GM23248 (cell line): ENCODE data around the gene POFUT1. TPM values are rescaled to one million over a fixed set of nuclear protein-coding genes. Genes with fewer than 3 reads are reported as not detected.

Experiments
- DNase-seq: peaks from one replicate; pipeline ENCODE4 v3.0.0-alpha.2; 2015
- H2AFZ ChIP-seq: fragments of 200-600 bp; sonication (generic); 2 replicates; pipeline ENCODE4 v1.6.1; 2016; ENCODE audit warnings: antibody characterized with exemption
- H3F3A ChIP-seq: fragments of 200-600 bp; sonication (generic); 2 replicates; pipeline ENCODE4 v1.6.1; 2016; ENCODE audit warnings: mild to moderate bottlenecking, antibody characterized with exemption, mixed run types; ENCODE audit not compliant: insufficient read depth
- H3K27ac ChIP-seq: fragments of 200-600 bp; sonication (generic); 2 replicates; pipeline ENCODE4 v1.5.1; 2016; ENCODE audit warnings: mild to moderate bottlenecking
- H3K27me3 ChIP-seq: fragments of 200-600 bp; sonication (generic); replicated peaks from 2 replicates; pipeline ENCODE4 v1.6.1; 2016; ENCODE audit warnings: mild to moderate bottlenecking; ENCODE audit not compliant: insufficient read depth
- H3K36me3 ChIP-seq: fragments of 200-600 bp; sonication (generic); 2 replicates; pipeline ENCODE4 v1.6.1; 2016; ENCODE audit warnings: low read depth, mild to moderate bottlenecking
- H3K4me1 ChIP-seq: fragments of 200-600 bp; sonication (generic); 2 replicates; pipeline ENCODE4 v1.6.1; 2016; ENCODE audit warnings: mild to moderate bottlenecking; ENCODE audit not compliant: insufficient read depth
- H3K4me2 ChIP-seq: fragments of 200-600 bp; sonication (generic); one replicate; pipeline ENCODE4 v1.6.1; 2016; ENCODE audit warnings: mild to moderate bottlenecking; ENCODE audit not compliant: unreplicated experiment
- H3K4me3 ChIP-seq: fragments of 200-600 bp; sonication (generic); 2 replicates; pipeline ENCODE4 v1.5.1; 2016; ENCODE audit warnings: mild to moderate bottlenecking
- H3K79me2 ChIP-seq: fragments of 200-600 bp; sonication (generic); 2 replicates; pipeline ENCODE4 v1.6.1; 2016; ENCODE audit warnings: mild to moderate bottlenecking; ENCODE audit not compliant: insufficient read depth
- H3K9ac ChIP-seq: fragments of 200-600 bp; sonication (generic); 2 replicates; pipeline ENCODE4 v1.6.1; 2016; ENCODE audit warnings: mild to moderate bottlenecking
- H3K9me2 ChIP-seq: fragments of 200-600 bp; sonication (generic); 2 replicates; pipeline ENCODE4 v1.6.1; 2016; ENCODE audit warnings: mixed run types, mild to moderate bottlenecking, moderate library complexity; ENCODE audit not compliant: insufficient read depth
- H3K9me3 ChIP-seq: fragments of 200-600 bp; sonication (generic); one replicate; pipeline ENCODE4 v1.6.1; 2017; ENCODE audit warnings: low read depth
- H4K20me1 ChIP-seq: fragments of 200-600 bp; sonication (generic); 2 replicates; pipeline ENCODE4 v1.6.0; 2016; ENCODE audit not compliant: insufficient read depth
- EZH2 ChIP-seq: fragments of 200-600 bp; sonication (generic); IDR thresholded peaks from 2 replicates; pipeline ENCODE4 v1.6.1; 2018; ENCODE audit warnings: antibody characterized with exemption, mild to moderate bottlenecking; ENCODE audit not compliant: insufficient read depth, poor library complexity, severe bottlenecking
- EZH2phosphoT487 ChIP-seq: fragments of 200-600 bp; sonication (generic); IDR thresholded peaks from 2 replicates; pipeline ENCODE4 v1.6.1; 2018; ENCODE audit warnings: antibody characterized with exemption, moderate library complexity, mild to moderate bottlenecking, low read depth; ENCODE audit not compliant: insufficient read depth
- WGBS, 2 experiments: methylation state at CpG; one replicate each; pipeline ENCODE4 v1.1.6; 2015 to 2017; ENCODE audit warnings: low lambda C conversion rate in 2 of 2, low coverage in 1 of 2; ENCODE audit errors: missing lambda C conversion rate in 2 of 2; 5-methylcytosine and 5-hydroxymethylcytosine counted together
- in situ Hi-C: fragments of 300-500 bp; cut with MboI; formaldehyde crosslinking; loops from 2 replicates; pipeline ENCODE4 v1.15.0; 2020
- polyA plus RNA-seq: library from polyadenylated mRNA; unstranded; fragments of >200 nt; fragmentation: Nextera tagmentation; extraction: Ambion mirVana; gene quantifications from 2 replicates; pipeline ENCODE4 v1.2.1, GENCODE V29; 2016
- total RNA-seq: library from RNA; depleted of rRNA; stranded (reverse); fragments of >200 nt; shearing (Covaris generic); gene quantifications from 2 replicates; pipeline ENCODE4 v1.2.3, GENCODE V29; 2014

Gene POFUT1
- total and polyA plus RNA-seq, 2 experiments from 2014 or later: 35.4 to 54.1 TPM

DNA sequence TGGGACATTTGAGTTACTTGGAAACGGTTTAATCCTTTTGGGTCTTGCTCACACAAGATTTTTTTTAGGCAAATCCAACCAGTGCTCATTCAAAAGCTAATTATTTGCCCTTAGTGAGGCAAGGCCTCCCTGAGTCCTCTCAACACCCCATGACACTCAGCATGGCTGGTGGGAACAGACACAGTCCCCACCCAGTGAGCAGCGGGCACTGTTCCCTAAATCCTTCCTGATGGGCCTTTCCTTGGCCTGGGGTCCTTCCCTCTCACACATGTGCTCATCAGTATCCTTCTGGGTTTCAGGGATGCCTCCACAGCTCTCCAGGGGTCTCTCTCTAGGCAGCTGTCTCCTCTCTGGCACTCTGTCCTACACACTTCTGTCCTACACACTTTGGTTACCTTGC is 28.2 kb upstream of the POFUT1 start:
- Histone ChIP-seq H3K36me3 (no peaks in the 10 kb centered on the region), H3K9me3 (no peaks in the 10 kb centered on the region), H3K4me3 (no peak overlapping the region), H3K79me2 (no peaks in the 10 kb centered on the region), H3K9me2 (no peaks in the 10 kb centered on the region), H3K4me2 (no peak overlapping the region), H4K20me1 (no peaks in the 10 kb centered on the region), H2AFZ (no peak overlapping the region), H3K4me1 (no peaks in the 10 kb centered on the region), H3F3A (no peaks in the 10 kb centered on the region), H3K27ac (no peak overlapping the region), H3K9ac (no peak overlapping the region), H3K27me3 (no peaks in the 10 kb centered on the region)
- WGBS, 2 experiments: 77 to 81% methylated on average over 2 of the region's 2 CpGs
- TF ChIP-seq EZH2phosphoT487: no peak
- no peak for TF ChIP-seq EZH2
- no peak for DNase-seq
- in situ Hi-C loops: no loop called here

GRCh38 chr20:32179934-32180333 is 27.7 kb upstream of the POFUT1 start:
- no peak for DNase-seq
- Histone ChIP-seq H3K36me3 (no peaks in the 10 kb centered on the region), H3K9ac (no peak overlapping the region), H2AFZ (no peak overlapping the region), H3K4me3 (no peak overlapping the region), H3K4me2 (no peak overlapping the region), H3K9me2 (no peaks in the 10 kb centered on the region), H3K4me1 (no peaks in the 10 kb centered on the region), H3K79me2 (no peaks in the 10 kb centered on the region), H3K27ac (no peak overlapping the region), H3F3A (no peaks in the 10 kb centered on the region), H3K9me3 (no peaks in the 10 kb centered on the region), H4K20me1 (no peaks in the 10 kb centered on the region), H3K27me3 (no peaks in the 10 kb centered on the region)
- TF ChIP-seq EZH2: no peak
- no peak for TF ChIP-seq EZH2phosphoT487
- 76 to 78% methylated on average over 4 of the region's 4 CpGs for WGBS, 2 experiments
- in situ Hi-C loops: no loop called here

DNA sequence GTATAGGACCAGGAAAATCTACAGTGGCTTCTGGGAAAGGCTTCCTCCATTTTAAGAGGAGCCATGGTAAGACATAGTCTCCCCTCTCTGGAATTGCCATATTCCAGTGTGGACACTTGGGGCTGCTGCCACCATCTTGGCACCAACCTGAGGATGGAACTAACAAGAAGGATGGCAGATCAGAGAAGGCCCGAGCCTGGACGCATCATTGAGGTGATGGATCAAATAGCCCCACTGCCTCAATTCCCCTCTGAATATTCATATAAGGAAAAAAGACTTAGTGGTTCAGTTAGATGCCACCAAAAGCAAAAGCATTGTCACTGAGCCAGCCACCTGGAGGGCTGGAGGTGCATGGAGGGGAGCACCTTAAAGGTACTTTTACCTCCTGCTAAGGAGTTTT is 26.1 kb upstream of the POFUT1 start:
- H2AFZ ChIP-seq: no peak overlapping the region
- H3K79me2 ChIP-seq: no peaks in the 10 kb centered on the region
- no peaks in the 10 kb centered on the region for H3K36me3 ChIP-seq
- no peak overlapping the region for H3K4me2 ChIP-seq
- no peaks in the 10 kb centered on the region for H3K4me1 ChIP-seq
- in situ Hi-C loops: no loop called here
- H3K9me2 ChIP-seq: no peaks in the 10 kb centered on the region
- no peaks in the 10 kb centered on the region for H3K27me3 ChIP-seq
- no peak for TF ChIP-seq EZH2phosphoT487
- no peak for TF ChIP-seq EZH2
- H3K27ac ChIP-seq: no peak overlapping the region
- WGBS, 2 experiments: 92 to 96% methylated on average over 2 of the region's 2 CpGs
- H4K20me1 ChIP-seq: no peaks in the 10 kb centered on the region
- no peaks in the 10 kb centered on the region for H3F3A ChIP-seq
- H3K9ac ChIP-seq: no peak overlapping the region
- no peaks in the 10 kb centered on the region for H3K9me3 ChIP-seq
- no peak overlapping the region for H3K4me3 ChIP-seq
- no peak for DNase-seq

GRCh38 chr20:32183947-32184635 is 23.6 kb upstream of the POFUT1 start:
- no peak for TF ChIP-seq EZH2
- no peaks in the 10 kb centered on the region for H3F3A ChIP-seq
- no peaks in the 10 kb centered on the region for H3K9me3 ChIP-seq
- H3K79me2 ChIP-seq: no peaks in the 10 kb centered on the region
- no peaks in the 10 kb centered on the region for H3K36me3 ChIP-seq
- in situ Hi-C loops: no loop called here
- H3K4me2 ChIP-seq: no peak overlapping the region
- peaks cover under 1% of the 10 kb centered on the region; the same call in 1 of the 2 replicates for H3K4me1 ChIP-seq
- H4K20me1 ChIP-seq: no peaks in the 10 kb centered on the region
- H3K4me3 ChIP-seq: no peak overlapping the region
- no peaks in the 10 kb centered on the region for H3K9me2 ChIP-seq
- no peaks in the 10 kb centered on the region for H3K27me3 ChIP-seq
- no peak overlapping the region for H2AFZ ChIP-seq
- 92 to 96% methylated on average over 4 of the region's 4 CpGs for WGBS, 2 experiments
- H3K27ac ChIP-seq: no peak overlapping the region
- DNase-seq: no peak
- H3K9ac ChIP-seq: no peak overlapping the region
